Transverse colon (tissue), 4 donors: ENCODE data around the gene CIC. TPM values are rescaled to one million over a fixed set of nuclear protein-coding genes. Genes with fewer than 3 reads are reported as not detected.
"Not testable (repeated sequence)": the region's sequence is repeated elsewhere in the genome, so short reads cannot be mapped to it uniquely, and the experiment has no call there.

Source experiments
- DNase-seq: peaks from one replicate; pipeline ENCODE4 v3.0.0-alpha.2; 2019
- H3K27ac ChIP-seq, 4 donors: fragments of 200-600 bp; sonication (generic); 2 replicates each; pipeline ENCODE4 v1.5.1; 2016 to 2018; ENCODE audit warnings: inconsistent platforms in 4 of 4
- H3K27me3 ChIP-seq: fragments of 200-600 bp; sonication (generic); 2 replicates; pipeline ENCODE4 v1.5.1; 2017; ENCODE audit warnings: inconsistent platforms
- H3K36me3 ChIP-seq, 4 donors: fragments of 200-600 bp; sonication (generic); 2 replicates each; pipeline ENCODE4 v1.5.1; 2017 to 2019; ENCODE audit warnings: inconsistent platforms in 4 of 4
- H3K4me1 ChIP-seq, 4 donors: fragments of 200-600 bp; sonication (generic); 2 replicates each; pipeline ENCODE4 v1.5.1; 2017 to 2020; ENCODE audit warnings: inconsistent platforms in 4 of 4
- H3K4me3 ChIP-seq, 4 donors: fragments of 200-600 bp; sonication (generic); 1 replicate in 1 of 4; 2 replicates in 3 of 4; pipeline versions ENCODE4 v1.5.1 to v1.6.1; 2017 to 2019; ENCODE audit warnings: inconsistent platforms in 4 of 4
- H3K9me3 ChIP-seq, 2 donors: fragments of 200-600 bp; sonication (generic); 2 replicates each; pipeline ENCODE4 v1.5.1; 2017 to 2019; ENCODE audit warnings: inconsistent platforms in 2 of 2
- EP300 ChIP-seq: sonication (generic); formaldehyde crosslinking; IDR thresholded peaks from one replicate; pipeline ENCODE4 v1.6.1; 2017; ENCODE audit warnings: antibody characterized with exemption, low read depth
- POLR2A ChIP-seq: fragments of 450-650 bp; IDR thresholded peaks from one replicate; pipeline ENCODE4 v1.6.1; 2016; ENCODE audit warnings: antibody characterized with exemption, mild to moderate bottlenecking, moderate library complexity
- POLR2AphosphoS5 ChIP-seq, 3 donors: sonication (generic); formaldehyde crosslinking; IDR thresholded peaks; one replicate each; pipeline ENCODE4 v1.6.1; 2016; ENCODE audit warnings: antibody characterized with exemption in 3 of 3
- WGBS, 2 donors: methylation state at CpG; one replicate each; pipeline ENCODE4 v1.1.5; 2018; ENCODE audit warnings: low coverage in 1 of 2; 5-methylcytosine and 5-hydroxymethylcytosine counted together
- in situ Hi-C, 4 donors: fragments of 200-750 bp; cut with MboI; loops; one replicate each; pipeline versions ENCODE4 v1.15.0 to v1.15.1; 2017; ENCODE audit warnings: low sequenced_read_pairs in 3 of 4, low pct_ligation_motif_present in 1 of 4, low pct_unique_long_range_greater_than_20kb in 1 of 4
- intact Hi-C: fragments of 100-400 bp; cut with DNase I; formaldehyde crosslinking; loops from one replicate; pipeline ENCODE4 v1.15.1; 2023; ENCODE audit warnings: low total_unique reads
- total RNA-seq, 4 donors: library from RNA; depleted of rRNA; stranded (reverse); fragments of >200 nt; gene quantifications; one replicate each; pipeline ENCODE4 v1.1.0, GENCODE V29; 2016
- TF ChIP-seq, protein P1 (sequence below), 5 experiments: fragments of 200-600 bp in 3 of 5; fragments of 450-650 bp in 2 of 5; sonication (generic) in 3 of 5; IDR thresholded peaks; 1 replicate in 2 of 5; 2 replicates in 3 of 5; pipeline ENCODE4 v1.5.1; 2016 to 2017; ENCODE audit warnings: antibody characterized with exemption in 5 of 5, inconsistent platforms in 3 of 5, mild to moderate bottlenecking in 2 of 5, moderate library complexity in 1 of 5

The CIC gene
- total RNA-seq, 4 donors from 2014 or later = 35.1 to 96.5 (median 43.6) TPM

DNA sequence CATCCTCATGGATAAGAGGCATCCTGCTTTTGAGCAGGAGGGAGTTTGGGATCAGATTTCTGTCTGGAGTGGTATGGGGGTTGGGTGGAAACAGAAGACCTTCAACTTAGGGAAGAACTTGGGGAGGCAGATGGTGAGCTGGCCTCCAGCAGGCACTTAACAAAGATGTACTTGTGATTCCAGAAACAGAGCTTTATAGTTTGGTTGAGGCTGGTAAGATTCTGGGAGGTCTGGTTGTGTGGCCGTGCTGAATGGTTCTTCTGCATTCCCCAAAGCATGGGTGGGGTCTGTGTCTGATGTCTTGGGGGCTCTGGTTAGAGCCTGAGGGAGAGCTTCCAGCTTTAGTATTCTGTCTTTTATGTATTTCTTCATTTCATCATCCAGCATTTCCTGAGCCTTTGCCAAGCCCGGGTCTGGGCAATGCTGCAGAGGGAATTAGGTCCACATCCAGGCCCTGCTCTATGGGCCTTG is 61.2 kb downstream of the CIC start:
- no peak overlapping the region for H3K4me3 ChIP-seq

DNA sequence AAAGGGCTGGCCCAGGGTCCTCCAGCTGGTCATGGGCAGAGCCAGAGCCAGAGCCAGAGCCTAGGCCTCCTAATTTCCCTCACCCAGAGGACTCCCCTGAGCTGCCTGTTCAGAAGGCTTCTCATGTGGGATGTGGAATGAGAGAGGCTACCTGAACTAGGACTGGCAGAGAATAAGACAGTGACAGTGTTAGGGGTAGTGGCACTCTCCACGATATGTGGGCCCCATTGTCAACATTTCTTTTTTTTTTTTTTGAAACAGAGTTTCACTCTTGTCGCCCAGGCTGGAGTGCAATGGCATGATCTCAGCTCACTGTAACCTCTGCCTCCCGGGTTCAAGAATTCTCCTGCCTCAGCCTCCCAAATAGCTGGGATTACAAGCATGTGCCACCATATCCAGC is 62.3 kb downstream of the CIC start:
- H3K27me3 ChIP-seq, in situ Hi-C loops, intact Hi-C loops, H3K27ac ChIP-seq, DNase-seq, H3K36me3 ChIP-seq, H3K9me3 ChIP-seq, H3K4me3 ChIP-seq: not testable (repeated sequence)
- H3K4me1 ChIP-seq = peaks cover 7 to 19% (median 11%) of the 10 kb centered on the region in 4 donors
- WGBS, 2 donors = 89 to 100% methylated on average over 1 to 3 of the region's 3 CpGs

More for the DNA sequence above, 61.2 kb downstream of the CIC start:
- Histone ChIP-seq H3K36me3 (no peaks in the 10 kb centered on the region), H3K27me3 (no peaks in the 10 kb centered on the region), H3K4me1 (peaks cover 10 to 23% (median 15%) of the 10 kb centered on the region in 4 donors), H3K9me3 (no peaks in the 10 kb centered on the region), H3K27ac (no peak overlapping the region)
- DNase-seq = no peak
- TF ChIP-seq POLR2A = no peak
- TF ChIP-seq POLR2AphosphoS5 (IDR thresholded peaks at IDR 0.05) = no peak
- no peak for TF ChIP-seq EP300
- TF ChIP-seq, protein P1, sequence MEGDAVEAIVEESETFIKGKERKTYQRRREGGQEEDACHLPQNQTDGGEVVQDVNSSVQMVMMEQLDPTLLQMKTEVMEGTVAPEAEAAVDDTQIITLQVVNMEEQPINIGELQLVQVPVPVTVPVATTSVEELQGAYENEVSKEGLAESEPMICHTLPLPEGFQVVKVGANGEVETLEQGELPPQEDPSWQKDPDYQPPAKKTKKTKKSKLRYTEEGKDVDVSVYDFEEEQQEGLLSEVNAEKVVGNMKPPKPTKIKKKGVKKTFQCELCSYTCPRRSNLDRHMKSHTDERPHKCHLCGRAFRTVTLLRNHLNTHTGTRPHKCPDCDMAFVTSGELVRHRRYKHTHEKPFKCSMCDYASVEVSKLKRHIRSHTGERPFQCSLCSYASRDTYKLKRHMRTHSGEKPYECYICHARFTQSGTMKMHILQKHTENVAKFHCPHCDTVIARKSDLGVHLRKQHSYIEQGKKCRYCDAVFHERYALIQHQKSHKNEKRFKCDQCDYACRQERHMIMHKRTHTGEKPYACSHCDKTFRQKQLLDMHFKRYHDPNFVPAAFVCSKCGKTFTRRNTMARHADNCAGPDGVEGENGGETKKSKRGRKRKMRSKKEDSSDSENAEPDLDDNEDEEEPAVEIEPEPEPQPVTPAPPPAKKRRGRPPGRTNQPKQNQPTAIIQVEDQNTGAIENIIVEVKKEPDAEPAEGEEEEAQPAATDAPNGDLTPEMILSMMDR (IDR thresholded peaks at IDR 0.05) = no peak
- intact Hi-C loops = no loop called here
- 52% methylated on average over 2 of the region's 2 CpGs; no CpG with 5 or more reads in 1 of the 2 donors for WGBS, 2 donors
- in situ Hi-C loops = no loop called here

DNA sequence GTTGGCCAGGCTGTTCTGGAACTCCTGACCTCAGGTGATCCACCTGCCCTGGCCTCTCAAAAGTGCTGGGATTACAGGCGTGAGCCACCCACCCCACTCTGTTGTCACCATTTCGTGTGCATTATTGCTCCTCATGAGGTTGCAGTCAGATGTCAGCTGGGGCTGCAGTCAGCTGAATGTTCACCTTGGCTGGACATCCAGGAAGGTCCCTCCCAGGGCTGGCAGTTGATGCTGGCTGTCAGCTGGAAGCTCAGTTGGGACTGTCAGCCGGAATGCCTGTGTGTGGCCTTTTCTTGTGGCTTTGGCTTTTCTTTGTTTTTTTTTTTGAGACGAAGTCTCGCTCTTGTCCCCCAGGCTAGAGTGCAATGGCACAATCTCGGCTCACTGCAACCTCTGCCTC is 63.0 kb downstream of the CIC start:
- H3K27me3 ChIP-seq = no peaks in the 10 kb centered on the region
- H3K4me3 ChIP-seq = no peak overlapping the region
- no peaks in the 10 kb centered on the region for H3K9me3 ChIP-seq
- H3K36me3 ChIP-seq = no peaks in the 10 kb centered on the region
- WGBS, 2 donors = 89 to 100% methylated on average over 3 to 6 of the region's 6 CpGs
- intact Hi-C loops (no loop called here), in situ Hi-C loops (no loop called here)
- DNase-seq = no peak
- no peak for TF ChIP-seq EP300
- no peak for TF ChIP-seq POLR2AphosphoS5 (IDR thresholded peaks at IDR 0.05)
- TF ChIP-seq POLR2A = no peak
- TF ChIP-seq, protein P1 (IDR thresholded peaks at IDR 0.05) = no peak
- H3K4me1 ChIP-seq = peaks cover under 1 to 11% (median 7%) of the 10 kb centered on the region in 4 donors
- H3K27ac ChIP-seq = no peak overlapping the region

DNA sequence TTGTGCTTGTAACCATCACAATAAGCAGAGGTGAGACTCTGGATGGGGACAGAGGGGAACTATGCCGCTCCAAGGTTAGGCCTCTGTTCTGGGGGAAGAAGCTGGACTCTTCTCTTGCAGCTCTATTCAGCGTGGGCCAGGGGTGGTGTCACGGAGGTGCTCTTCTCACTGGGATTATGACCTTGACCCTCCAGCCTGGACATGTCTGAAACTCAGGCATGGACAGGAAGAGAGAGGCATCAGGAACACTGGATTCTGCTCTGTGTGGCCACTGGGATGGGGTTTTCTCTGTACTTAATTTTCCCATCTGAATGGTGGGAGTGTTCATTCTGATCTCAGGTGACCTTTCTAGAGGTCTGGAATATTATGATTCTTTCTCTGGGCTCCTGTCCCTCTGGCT is 64.0 kb downstream of the CIC start:
- TF ChIP-seq, protein P1 (IDR thresholded peaks at IDR 0.05) = no peak
- TF ChIP-seq POLR2A (no peak), POLR2AphosphoS5 (IDR thresholded peaks at IDR 0.05) (no peak), EP300 (no peak)
- WGBS, 2 donors = 100% methylated on average over 3 of the region's 3 CpGs; no CpG with 5 or more reads in 1 of the 2 donors

More for the DNA sequence above, 64.0 kb downstream of the CIC start:
- no peak overlapping the region for H3K4me3 ChIP-seq
- intact Hi-C loops (no loop called here), in situ Hi-C loops (no loop called here)
- peaks cover 0 to 2% (median 0%) of the 10 kb centered on the region in 4 donors for H3K4me1 ChIP-seq
- DNase-seq = no peak
- no peaks in the 10 kb centered on the region for H3K27me3 ChIP-seq
- no peak overlapping the region for H3K27ac ChIP-seq
- H3K36me3 ChIP-seq = no peaks in the 10 kb centered on the region
- no peaks in the 10 kb centered on the region for H3K9me3 ChIP-seq
